KMS-11 (cell line): Measurements from ENCODE around the gene MACO1.

Source experiments
- H2AFZ ChIP-seq: fragments of 200-600 bp; sonication (generic); 2 replicates; pipeline ENCODE4 v1.6.1; 2016; ENCODE audit warnings: antibody characterized with exemption, mixed run types, low read depth
- H3K27ac ChIP-seq: fragments of 200-600 bp; sonication (generic); 2 replicates; pipeline ENCODE4 v1.6.1; 2016; ENCODE audit warnings: mild to moderate bottlenecking, mixed run types
- H3K27me3 ChIP-seq: fragments of 200-600 bp; sonication (generic); 2 replicates; pipeline ENCODE4 v1.6.1; 2017; ENCODE audit warnings: mild to moderate bottlenecking, low read depth, mixed run types, moderate library complexity; ENCODE audit not compliant: insufficient read depth
- H3K36me3 ChIP-seq: fragments of 200-600 bp; sonication (generic); 2 replicates; pipeline ENCODE4 v1.6.1; 2017; ENCODE audit warnings: mild to moderate bottlenecking, mixed run types; ENCODE audit not compliant: insufficient read depth
- H3K4me1 ChIP-seq: fragments of 200-600 bp; sonication (generic); 2 replicates; pipeline ENCODE4 v1.6.1; 2016; ENCODE audit warnings: mild to moderate bottlenecking, low read depth, mixed run types; ENCODE audit not compliant: poor library complexity, severe bottlenecking
- H3K4me2 ChIP-seq: fragments of 200-600 bp; sonication (generic); 2 replicates; pipeline ENCODE4 v1.7.0; 2016; ENCODE audit warnings: mild to moderate bottlenecking, mixed run types
- H3K4me3 ChIP-seq: fragments of 200-600 bp; sonication (generic); IDR thresholded peaks from 2 replicates; pipeline ENCODE4 v1.6.1; 2017; ENCODE audit warnings: low read depth, low read length, mixed read lengths; ENCODE audit not compliant: insufficient read depth
- H3K79me2 ChIP-seq: fragments of 200-600 bp; sonication (generic); 2 replicates; pipeline ENCODE4 v1.6.1; 2016; ENCODE audit warnings: low read depth, mixed run types; ENCODE audit not compliant: insufficient read depth
- H3K9ac ChIP-seq: fragments of 200-600 bp; sonication (generic); 2 replicates; pipeline ENCODE4 v1.6.1; 2016; ENCODE audit warnings: mild to moderate bottlenecking, mixed run types
- H4K20me1 ChIP-seq: fragments of 200-600 bp; sonication (generic); 2 replicates; pipeline ENCODE4 v1.6.1; 2016; ENCODE audit warnings: mild to moderate bottlenecking, mixed run types; ENCODE audit not compliant: insufficient read depth
- TF ChIP-seq, protein P1 (sequence below): fragments of 200-600 bp; sonication (generic); conservative IDR thresholded peaks from 2 replicates; pipeline ENCODE4 v1.6.1; 2017; ENCODE audit warnings: low read depth, mild to moderate bottlenecking, antibody characterized with exemption, low read length, moderate library complexity, mixed read lengths

The MACO1 gene

DNA sequence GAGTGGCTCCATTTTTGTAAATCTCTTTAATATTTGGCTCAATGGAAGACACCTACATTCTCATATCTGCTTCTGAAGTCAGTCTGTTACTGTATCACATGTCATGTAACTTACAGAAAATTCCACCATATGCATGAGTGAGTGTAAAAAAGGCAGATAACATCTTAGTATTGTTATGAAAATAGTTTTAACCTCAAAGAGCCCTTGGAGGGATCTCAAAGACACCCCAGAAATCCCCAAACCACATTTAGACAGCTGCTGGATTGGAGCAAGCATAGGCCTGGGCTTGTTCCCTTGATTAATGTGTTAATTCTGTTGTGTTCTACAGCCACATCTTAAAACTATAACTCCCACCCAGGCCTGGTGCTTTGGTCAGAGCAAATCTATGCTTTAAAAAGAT lies 16.9 kb downstream of the MACO1 start:
- H3K36me3 ChIP-seq: no peaks in the 10 kb centered on the region
- H3K4me2 ChIP-seq: peak overlapping the region; percentile 98
- H3K79me2 ChIP-seq: peaks cover 34% of the 10 kb centered on the region; the same call in 1 of the 2 replicates
- no peaks in the 10 kb centered on the region for H4K20me1 ChIP-seq
- H3K4me1 ChIP-seq: peaks cover 88% of the 10 kb centered on the region
- peak overlapping the region; percentile 69 for H3K27ac ChIP-seq
- no peak overlapping the region for H2AFZ ChIP-seq
- H3K4me3 ChIP-seq: no peak overlapping the region
- peak overlapping the region; percentile 12; the same call in 1 of the 2 replicates for H3K9ac ChIP-seq
- H3K27me3 ChIP-seq: no peaks in the 10 kb centered on the region
- TF ChIP-seq, protein P1, sequence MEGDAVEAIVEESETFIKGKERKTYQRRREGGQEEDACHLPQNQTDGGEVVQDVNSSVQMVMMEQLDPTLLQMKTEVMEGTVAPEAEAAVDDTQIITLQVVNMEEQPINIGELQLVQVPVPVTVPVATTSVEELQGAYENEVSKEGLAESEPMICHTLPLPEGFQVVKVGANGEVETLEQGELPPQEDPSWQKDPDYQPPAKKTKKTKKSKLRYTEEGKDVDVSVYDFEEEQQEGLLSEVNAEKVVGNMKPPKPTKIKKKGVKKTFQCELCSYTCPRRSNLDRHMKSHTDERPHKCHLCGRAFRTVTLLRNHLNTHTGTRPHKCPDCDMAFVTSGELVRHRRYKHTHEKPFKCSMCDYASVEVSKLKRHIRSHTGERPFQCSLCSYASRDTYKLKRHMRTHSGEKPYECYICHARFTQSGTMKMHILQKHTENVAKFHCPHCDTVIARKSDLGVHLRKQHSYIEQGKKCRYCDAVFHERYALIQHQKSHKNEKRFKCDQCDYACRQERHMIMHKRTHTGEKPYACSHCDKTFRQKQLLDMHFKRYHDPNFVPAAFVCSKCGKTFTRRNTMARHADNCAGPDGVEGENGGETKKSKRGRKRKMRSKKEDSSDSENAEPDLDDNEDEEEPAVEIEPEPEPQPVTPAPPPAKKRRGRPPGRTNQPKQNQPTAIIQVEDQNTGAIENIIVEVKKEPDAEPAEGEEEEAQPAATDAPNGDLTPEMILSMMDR: no peak

DNA sequence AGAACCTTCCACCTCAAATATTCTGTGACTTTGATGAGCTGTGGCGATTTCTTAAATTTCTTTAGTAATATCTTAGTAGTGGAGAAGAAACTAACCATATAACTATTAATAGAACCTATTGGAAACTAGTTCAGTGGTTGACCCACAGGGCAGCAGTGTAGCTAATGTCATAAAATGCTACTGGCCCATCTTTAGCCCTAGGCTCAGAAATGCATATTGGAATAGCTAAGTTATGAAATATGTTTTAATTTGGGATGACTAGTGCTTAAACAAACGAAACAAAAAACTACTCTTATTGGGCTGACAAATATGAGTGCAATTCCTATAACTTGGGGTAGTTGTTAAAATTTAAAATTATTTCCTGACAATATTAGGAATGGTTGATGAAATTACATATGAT lies 20.2 kb downstream of the MACO1 start:
- no peak overlapping the region for H2AFZ ChIP-seq
- H3K4me2 ChIP-seq: peak overlapping the region; percentile 70
- H3K27ac ChIP-seq: peak overlapping the region; percentile 28
- TF ChIP-seq, protein P1: no peak
- no peaks in the 10 kb centered on the region for H3K27me3 ChIP-seq
- no peaks in the 10 kb centered on the region for H3K36me3 ChIP-seq
- H3K9ac ChIP-seq: no peak overlapping the region
- peaks cover 15% of the 10 kb centered on the region; the same call in 1 of the 2 replicates for H3K79me2 ChIP-seq
- H3K4me1 ChIP-seq: peaks cover 68% of the 10 kb centered on the region
- no peak overlapping the region for H3K4me3 ChIP-seq
- no peaks in the 10 kb centered on the region for H4K20me1 ChIP-seq

GRCh38 chr1:25451908-25452307 lies 21.2 kb downstream of the MACO1 start:
- no peak overlapping the region; the same call in 1 of the 2 replicates for H3K27ac ChIP-seq
- no peaks in the 10 kb centered on the region for H3K36me3 ChIP-seq
- H3K79me2 ChIP-seq: peaks cover 5% of the 10 kb centered on the region; the same call in 1 of the 2 replicates
- peak overlapping the region; percentile 70; the same call in 1 of the 2 replicates for H3K4me2 ChIP-seq
- no peak overlapping the region for H3K4me3 ChIP-seq
- TF ChIP-seq, protein P1: no peak
- H2AFZ ChIP-seq: no peak overlapping the region
- H3K9ac ChIP-seq: no peak overlapping the region
- no peaks in the 10 kb centered on the region for H3K27me3 ChIP-seq
- H3K4me1 ChIP-seq: peaks cover 57% of the 10 kb centered on the region
- H4K20me1 ChIP-seq: no peaks in the 10 kb centered on the region

DNA sequence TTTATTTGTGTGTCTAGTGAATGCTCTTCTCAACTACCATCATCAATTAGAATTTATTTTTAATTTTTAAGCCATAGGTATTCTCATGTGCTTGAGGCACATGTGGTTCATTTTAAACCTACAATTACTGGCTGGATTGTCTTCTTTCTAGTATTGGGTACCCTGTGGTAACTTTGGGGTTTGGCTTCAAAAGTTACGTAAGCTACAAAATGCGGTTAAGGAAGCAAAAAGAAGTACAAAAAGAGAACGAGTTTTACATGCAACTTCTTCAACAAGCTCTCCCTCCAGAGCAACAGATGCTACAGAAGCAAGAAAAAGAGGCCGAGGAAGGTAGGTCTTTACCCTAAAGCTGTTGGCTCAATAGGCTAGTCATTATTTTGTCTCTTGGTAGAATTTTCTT lies 25.8 kb downstream of the MACO1 start:
- peaks cover 11% of the 10 kb centered on the region for H3K4me1 ChIP-seq
- TF ChIP-seq, protein P1: no peak
- no peak overlapping the region for H3K27ac ChIP-seq
- no peaks in the 10 kb centered on the region for H3K36me3 ChIP-seq
- H3K79me2 ChIP-seq: no peaks in the 10 kb centered on the region; the same call in 1 of the 2 replicates
- H3K4me2 ChIP-seq: no peak overlapping the region
- H3K27me3 ChIP-seq: no peaks in the 10 kb centered on the region
- H3K4me3 ChIP-seq: no peak overlapping the region
- H2AFZ ChIP-seq: no peak overlapping the region
- no peak overlapping the region for H3K9ac ChIP-seq
- H4K20me1 ChIP-seq: no peaks in the 10 kb centered on the region
